G401 (cell line): Measurements from ENCODE around the gene PSMD6. TPM values are rescaled to one million over a fixed set of nuclear protein-coding genes. Genes with fewer than 3 reads are reported as not detected.

ENCODE experiments used
- DNase-seq: peaks from one replicate; pipeline ENCODE4 v3.0.0-alpha.2; 2015; ENCODE audit warnings: low spot score
- in situ Hi-C: cut with HindIII; loops from 2 replicates; pipeline ENCODE4 v1.10.0; 2016; ENCODE audit warnings: low sequenced_read_pairs, mixed read lengths
- total RNA-seq: library from RNA; depleted of rRNA; stranded (reverse); fragments of >200 nt; shearing (Covaris generic); gene quantifications from 2 replicates; pipeline ENCODE4 v1.2.3, GENCODE V29; 2014

Gene PSMD6
- total RNA-seq, 1 experiment from 2014 or later, result 121 TPM

GRCh38 chr3:64019879-64020278 lies 3.4 kb downstream of the PSMD6 start:
- in situ Hi-C loops, result no loop called here
- no peak for DNase-seq

GRCh38 chr3:64019271-64019670 lies 4.0 kb downstream of the PSMD6 start:
- in situ Hi-C loops, result no loop called here
- no peak for DNase-seq

- in situ Hi-C loops, result no loop called here
- no peak for DNase-seq
Observed at GRCh38 chr3:64016941-64017620, 6.2 kb downstream of the PSMD6 start.

- in situ Hi-C loops, result no loop called here
- DNase-seq, result no peak
Observed at GRCh38 chr3:64011685-64012084, 11.6 kb downstream of the PSMD6 start.

GRCh38 chr3:64010199-64010598 lies 13.1 kb downstream of the PSMD6 start:
- in situ Hi-C loops, result no loop called here
- no peak for DNase-seq

- DNase-seq, result no peak
- in situ Hi-C loops, result no loop called here
Observed at GRCh38 chr3:64009528-64009927, 13.8 kb downstream of the PSMD6 start.

- in situ Hi-C loops, result no loop called here
- no peak for DNase-seq
Observed at GRCh38 chr3:64008487-64009351, 14.6 kb downstream of the PSMD6 start.

GRCh38 chr3:64008017-64008416 lies 15.3 kb downstream of the PSMD6 start:
- no peak for DNase-seq
- in situ Hi-C loops, result no loop called here

- DNase-seq, result no peak
- in situ Hi-C loops, result no loop called here
Observed at GRCh38 chr3:64003589-64003988, 19.7 kb downstream of the PSMD6 start.

- in situ Hi-C loops, result no loop called here
- DNase-seq, result no peak
Observed at GRCh38 chr3:64002233-64002632, 21.1 kb downstream of the PSMD6 start.

- DNase-seq, result no peak
- in situ Hi-C loops, result no loop called here
Observed at GRCh38 chr3:64000453-64001055, 22.7 kb downstream of the PSMD6 start.

- in situ Hi-C loops, result no loop called here
- DNase-seq, result no peak
Observed at GRCh38 chr3:63998852-63999754, 24.2 kb downstream of the PSMD6 start.

- DNase-seq, result no peak
- in situ Hi-C loops, result no loop called here
Observed at GRCh38 chr3:63995086-63995485, 28.2 kb downstream of the PSMD6 start.

- DNase-seq, result peak; percentile 83
- in situ Hi-C loops, result no loop called here
Observed at GRCh38 chr3:63993653-63994079, 29.6 kb downstream of the PSMD6 start.

- no peak for DNase-seq
- in situ Hi-C loops, result no loop called here
Observed at GRCh38 chr3:63992516-63993209, 30.6 kb downstream of the PSMD6 start.

GRCh38 chr3:63991666-63992065 lies 31.6 kb downstream of the PSMD6 start:
- no peak for DNase-seq
- in situ Hi-C loops, result no loop called here

- in situ Hi-C loops, result no loop called here
- no peak for DNase-seq
Observed at GRCh38 chr3:63990733-63991132, 32.6 kb downstream of the PSMD6 start.

GRCh38 chr3:63990204-63990603 lies 33.1 kb downstream of the PSMD6 start:
- in situ Hi-C loops, result no loop called here
- no peak for DNase-seq

GRCh38 chr3:63988943-63989342 lies 34.4 kb downstream of the PSMD6 start:
- in situ Hi-C loops, result no loop called here
- DNase-seq, result no peak
